CD4-positive, CD25-positive, alpha-beta regulatory T cell (primary cell): Measurements from ENCODE around the gene LGR6. TPM values are rescaled to one million over a fixed set of nuclear protein-coding genes. Genes with fewer than 3 reads are reported as not detected.
A peak's percentile ranks its signal among the peaks of the same experiment; 100 is the strongest.

Experiments used
- ATAC-seq, 2 donors: fragments of 150-1000 bp; cut with Tn5 transposase; one replicate each; pipeline ENCODE4 v1.10.0; 2021; ENCODE audit warnings: low read depth in 2 of 2, moderate number of reproducible peaks in 2 of 2, moderate library complexity in 1 of 2
- DNase-seq, 3 donors: peaks; one replicate each; pipeline versions ENCODE4 v3.0.0 to v3.0.0-alpha.2; 2012 to 2022; ENCODE audit warnings: mixed read lengths in 1 of 3
- H3K27ac ChIP-seq: one replicate; pipeline ENCODE4 v1.7.0; 2013; ENCODE audit warnings: mild to moderate bottlenecking, low read length; ENCODE audit not compliant: insufficient read depth, poor library complexity, severe bottlenecking
- H3K27me3 ChIP-seq: one replicate; pipeline ENCODE4 v1.7.0; 2013; ENCODE audit warnings: low read length; ENCODE audit not compliant: control insufficient read depth, insufficient read depth
- H3K36me3 ChIP-seq: one replicate; pipeline ENCODE4 v1.7.0; 2013; ENCODE audit warnings: mild to moderate bottlenecking, low read length, moderate library complexity; ENCODE audit not compliant: control insufficient read depth, insufficient read depth
- H3K4me1 ChIP-seq: 2 replicates; pipeline ENCODE4 v1.7.0; 2013; ENCODE audit warnings: mild to moderate bottlenecking, low read length; ENCODE audit not compliant: insufficient read depth, control insufficient read depth, poor library complexity, severe bottlenecking
- H3K4me3 ChIP-seq: one replicate; pipeline ENCODE4 v1.7.0; 2013; ENCODE audit warnings: low read depth, mild to moderate bottlenecking, low read length, moderate library complexity
- H3K9me3 ChIP-seq, 2 experiments: 1 replicate in 1 of 2; 2 replicates in 1 of 2; pipeline ENCODE4 v1.7.0; 2013; ENCODE audit warnings: low read length in 2 of 2, mild to moderate bottlenecking in 1 of 2, moderate library complexity in 1 of 2; ENCODE audit not compliant: control insufficient read depth in 2 of 2
- H3K27ac Mint-ChIP-seq, 3 donors: one replicate each; pipeline ENCODE4 v1.8.0; 2020 to 2022; ENCODE audit warnings: mild to moderate bottlenecking in 3 of 3, mixed read lengths in 3 of 3, moderate library complexity in 2 of 3
- H3K27me3 Mint-ChIP-seq: one replicate; pipeline ENCODE4 v1.8.0; 2022; ENCODE audit warnings: mild to moderate bottlenecking, mixed read lengths
- H3K36me3 Mint-ChIP-seq: one replicate; pipeline ENCODE4 v1.8.0; 2020; ENCODE audit warnings: mixed read lengths
- H3K4me1 Mint-ChIP-seq, 4 donors: one replicate each; pipeline ENCODE4 v1.8.0; 2020 to 2022; ENCODE audit warnings: mixed read lengths in 4 of 4, mild to moderate bottlenecking in 1 of 4
- H3K4me3 Mint-ChIP-seq, 4 donors: one replicate each; pipeline ENCODE4 v1.8.0; 2020 to 2022; ENCODE audit warnings: mild to moderate bottlenecking in 4 of 4, mixed read lengths in 4 of 4, moderate library complexity in 3 of 4
- H3K9me3 Mint-ChIP-seq, 7 donors: one replicate each; pipeline ENCODE4 v1.8.0; 2020 to 2022; ENCODE audit warnings: mixed read lengths in 7 of 7, mild to moderate bottlenecking in 3 of 7, moderate library complexity in 2 of 7
- polyA plus RNA-seq, 4 donors: library from polyadenylated mRNA; unstranded; fragments of 300-500 nt; fragmentation: Illumina TruSeq; gene quantifications; one replicate each; pipeline ENCODE4 v1.2.3, GENCODE V29; 2021
- total RNA-seq: library from RNA; stranded (reverse); gene quantifications from one replicate; pipeline ENCODE4 v1.2.3, GENCODE V29; 2022

The LGR6 gene
- total and polyA plus RNA-seq, 5 donors from 2014 or later, result 0.16 to 0.87 (median 0.30) TPM

GRCh38 chr1:202192770-202193613 lies 607 bp upstream of the LGR6 start:
- Histone ChIP-seq H3K4me3 (no peak overlapping the region), H3K27ac (no peak overlapping the region), H3K9me3 (no peaks in the 10 kb centered on the region), H3K4me1 (peaks cover 4% of the 10 kb centered on the region), H3K27me3 (peaks cover 4% of the 10 kb centered on the region), H3K36me3 (no peaks in the 10 kb centered on the region)
- DNase-seq (peak; percentile 35 to 46 (median 41)), ATAC-seq (peak; percentile 37 to 40)
- Mint-ChIP-seq H3K4me1 (peaks cover 0 to 3% (median 0%) of the 10 kb centered on the region in 4 donors), H3K27ac (no peak overlapping the region), H3K9me3 (peaks cover 0 to 2% (median 0%) of the 10 kb centered on the region in 7 donors), H3K27me3 (peaks cover 38% of the 10 kb centered on the region), H3K4me3 (no peak overlapping the region), H3K36me3 (no peaks in the 10 kb centered on the region)

GRCh38 chr1:202194328-202194648 lies 689 bp downstream of the LGR6 start:
- H3K36me3 Mint-ChIP-seq, result no peaks in the 10 kb centered on the region
- DNase-seq (no peak), ATAC-seq (no peak)
- H3K4me1 Mint-ChIP-seq, result peaks cover 0 to 12% (median under 1%) of the 10 kb centered on the region in 4 donors
- no peak overlapping the region for H3K4me3 ChIP-seq
- peaks cover 42% of the 10 kb centered on the region for H3K27me3 Mint-ChIP-seq
- H3K36me3 ChIP-seq, result no peaks in the 10 kb centered on the region
- H3K27me3 ChIP-seq, result peaks cover 4% of the 10 kb centered on the region
- no peak overlapping the region for H3K4me3 Mint-ChIP-seq
- H3K9me3 ChIP-seq, result no peaks in the 10 kb centered on the region
- no peak overlapping the region for H3K27ac Mint-ChIP-seq
- H3K4me1 ChIP-seq, result peaks cover 4% of the 10 kb centered on the region
- H3K27ac ChIP-seq, result no peak overlapping the region
- H3K9me3 Mint-ChIP-seq, result peaks cover 0 to 2% (median 0%) of the 10 kb centered on the region in 7 donors

GRCh38 chr1:202197653-202198365 lies 4.2 kb downstream of the LGR6 start:
- Histone ChIP-seq H3K4me1 (peaks cover 4% of the 10 kb centered on the region), H3K9me3 (no peaks in the 10 kb centered on the region), H3K36me3 (no peaks in the 10 kb centered on the region), H3K27ac (no peak overlapping the region), H3K4me3 (no peak overlapping the region), H3K27me3 (peaks cover 4% of the 10 kb centered on the region)
- Mint-ChIP-seq H3K4me1 (peaks cover 0 to 22% (median 2%) of the 10 kb centered on the region in 4 donors), H3K9me3 (peaks cover 0 to 2% (median 0%) of the 10 kb centered on the region in 7 donors), H3K27me3 (peaks cover 41% of the 10 kb centered on the region), H3K36me3 (no peaks in the 10 kb centered on the region), H3K4me3 (no peak overlapping the region), H3K27ac (peak overlapping the region in 1 of 3 donors; percentile 79)
- no peak for DNase-seq
- ATAC-seq, result no peak

GRCh38 chr1:202198366-202198724 lies 4.7 kb downstream of the LGR6 start:
- peaks cover 0 to 2% (median 0%) of the 10 kb centered on the region in 7 donors for H3K9me3 Mint-ChIP-seq
- no peak overlapping the region for H3K27ac ChIP-seq
- H3K27ac Mint-ChIP-seq, result peak overlapping the region in 1 of 3 donors; percentile 79
- ATAC-seq, result no peak
- H3K36me3 ChIP-seq, result no peaks in the 10 kb centered on the region
- H3K9me3 ChIP-seq, result no peaks in the 10 kb centered on the region
- H3K4me1 Mint-ChIP-seq, result peaks cover 0 to 22% (median 2%) of the 10 kb centered on the region in 4 donors
- H3K4me3 ChIP-seq, result no peak overlapping the region
- peaks cover 40% of the 10 kb centered on the region for H3K27me3 Mint-ChIP-seq
- DNase-seq, result no peak
- H3K36me3 Mint-ChIP-seq, result no peaks in the 10 kb centered on the region
- no peaks in the 10 kb centered on the region for H3K4me1 ChIP-seq
- H3K27me3 ChIP-seq, result peaks cover under 1% of the 10 kb centered on the region
- no peak overlapping the region for H3K4me3 Mint-ChIP-seq

- peaks cover 0 to 20% (median 2%) of the 10 kb centered on the region in 4 donors for H3K4me1 Mint-ChIP-seq
- Histone ChIP-seq H3K4me1 (no peaks in the 10 kb centered on the region), H3K27me3 (no peaks in the 10 kb centered on the region), H3K4me3 (no peak overlapping the region), H3K9me3 (no peaks in the 10 kb centered on the region), H3K36me3 (no peaks in the 10 kb centered on the region), H3K27ac (no peak overlapping the region)
- H3K27ac Mint-ChIP-seq, result no peak overlapping the region
- DNase-seq (no peak), ATAC-seq (no peak)
- no peaks in the 10 kb centered on the region for H3K36me3 Mint-ChIP-seq
- no peak overlapping the region for H3K4me3 Mint-ChIP-seq
- peaks cover 0 to 1% (median 0%) of the 10 kb centered on the region in 7 donors for H3K9me3 Mint-ChIP-seq
- H3K27me3 Mint-ChIP-seq, result peaks cover 35% of the 10 kb centered on the region
Measured at GRCh38 chr1:202199040-202199889, 5.7 kb downstream of the LGR6 start.

- no peaks in the 10 kb centered on the region for H3K4me1 ChIP-seq
Measured at GRCh38 chr1:202200112-202200548, 6.5 kb downstream of the LGR6 start.

GRCh38 chr1:202200669-202201068 lies 7.1 kb downstream of the LGR6 start:
- Histone ChIP-seq H3K4me1 (no peaks in the 10 kb centered on the region), H3K27ac (no peak overlapping the region), H3K9me3 (no peaks in the 10 kb centered on the region), H3K27me3 (no peaks in the 10 kb centered on the region), H3K4me3 (no peak overlapping the region), H3K36me3 (no peaks in the 10 kb centered on the region)
- Mint-ChIP-seq H3K4me3 (no peak overlapping the region), H3K4me1 (peaks cover 0 to 20% (median 2%) of the 10 kb centered on the region in 4 donors), H3K9me3 (no peaks in the 10 kb centered on the region), H3K27ac (no peak overlapping the region), H3K27me3 (peaks cover 21% of the 10 kb centered on the region), H3K36me3 (no peaks in the 10 kb centered on the region)
- ATAC-seq (no peak), DNase-seq (no peak)

More at GRCh38 chr1:202200112-202200548, 6.5 kb downstream of the LGR6 start:
- no peak overlapping the region for H3K4me3 Mint-ChIP-seq
- H3K27ac ChIP-seq, result no peak overlapping the region
- H3K27me3 ChIP-seq, result no peaks in the 10 kb centered on the region
- H3K27ac Mint-ChIP-seq, result no peak overlapping the region
- H3K4me3 ChIP-seq, result no peak overlapping the region
- no peak for DNase-seq
- no peak for ATAC-seq
- H3K27me3 Mint-ChIP-seq, result peaks cover 26% of the 10 kb centered on the region
- no peaks in the 10 kb centered on the region for H3K36me3 Mint-ChIP-seq
- peaks cover 0 to 20% (median 2%) of the 10 kb centered on the region in 4 donors for H3K4me1 Mint-ChIP-seq
- H3K36me3 ChIP-seq, result no peaks in the 10 kb centered on the region
- H3K9me3 ChIP-seq, result no peaks in the 10 kb centered on the region
- H3K9me3 Mint-ChIP-seq, result no peaks in the 10 kb centered on the region
